NCI-H69 (cell line): Measurements from ENCODE around the gene FAHD2A.
A peak's percentile ranks its signal among the peaks of the same experiment; 100 is the strongest.
"Not testable (repeated sequence)": the region's sequence is repeated elsewhere in the genome, so short reads cannot be mapped to it uniquely, and the experiment has no call there.

Source experiments
- DNase-seq: peaks from one replicate; lab custom pipeline; 2025; lab: John Stamatoyannopoulos, UW

FAHD2A gene

GRCh38 chr2:95390881-95391321 is 11.6 kb upstream of the FAHD2A start:
- no peak for DNase-seq

GRCh38 chr2:95391641-95392310 is 10.7 kb upstream of the FAHD2A start:
- DNase-seq = no peak

- DNase-seq = no peak
Observed at GRCh38 chr2:95392320-95392719, 10.2 kb upstream of the FAHD2A start.

- no peak for DNase-seq
Observed at GRCh38 chr2:95392730-95393455, 9.6 kb upstream of the FAHD2A start.

- no peak for DNase-seq
Observed at GRCh38 chr2:95393901-95394300, 8.6 kb upstream of the FAHD2A start.

GRCh38 chr2:95399061-95399460 is 3.4 kb upstream of the FAHD2A start:
- no peak for DNase-seq

GRCh38 chr2:95401480-95401879 is 1.0 kb upstream of the FAHD2A start:
- DNase-seq = no peak

GRCh38 chr2:95402004-95402369 is 521 bp upstream of the FAHD2A start:
- DNase-seq = peak; percentile 41

- peak; percentile 26 for DNase-seq
Observed at GRCh38 chr2:95403204-95403721, 755 bp downstream of the FAHD2A start.

GRCh38 chr2:95403824-95404223 is 1.3 kb downstream of the FAHD2A start:
- DNase-seq = not testable (repeated sequence)

GRCh38 chr2:95404676-95405075 is 2.2 kb downstream of the FAHD2A start:
- not testable (repeated sequence) for DNase-seq

- not testable (repeated sequence) for DNase-seq
Observed at GRCh38 chr2:95411239-95411638, 8.7 kb downstream of the FAHD2A start.

- peak; percentile 51 for DNase-seq
Observed at GRCh38 chr2:95414015-95414594, 11.6 kb downstream of the FAHD2A start.

- not testable (repeated sequence) for DNase-seq
Observed at GRCh38 chr2:95415138-95415537, 12.6 kb downstream of the FAHD2A start.

- not testable (repeated sequence) for DNase-seq
Observed at GRCh38 chr2:95415561-95415960, 13.1 kb downstream of the FAHD2A start.

- DNase-seq = not testable (repeated sequence)
Observed at GRCh38 chr2:95427196-95427867, 24.8 kb downstream of the FAHD2A start.

- DNase-seq = not testable (repeated sequence)
Observed at GRCh38 chr2:95429748-95430467, 27.4 kb downstream of the FAHD2A start.

- not testable (repeated sequence) for DNase-seq
Observed at GRCh38 chr2:95433373-95433772, 30.9 kb downstream of the FAHD2A start.

- not testable (repeated sequence) for DNase-seq
Observed at GRCh38 chr2:95433973-95434372, 31.5 kb downstream of the FAHD2A start.

- DNase-seq = not testable (repeated sequence)
Observed at GRCh38 chr2:95434507-95435076, 32.1 kb downstream of the FAHD2A start.
